Neural cell (in vitro differentiated cells): Measurements from ENCODE around the gene PSRC1. TPM values are rescaled to one million over a fixed set of nuclear protein-coding genes. Genes with fewer than 3 reads are reported as not detected.

ENCODE experiments used
- H2AFZ ChIP-seq: fragments of 200-600, 300-800 bp; sonication (generic), shearing (Covaris generic); 2 replicates; pipeline ENCODE4 v1.6.0; 2014; ENCODE audit warnings: low read depth, mild to moderate bottlenecking, antibody characterized with exemption, low read length, moderate library complexity
- H3F3A ChIP-seq: fragments of 200-600 bp; shearing (Covaris generic); 2 replicates; pipeline ENCODE4 v1.6.1; 2016; ENCODE audit warnings: mild to moderate bottlenecking, moderate library complexity, mixed read lengths, antibody characterized with exemption, low read length; ENCODE audit not compliant: insufficient read depth, poor library complexity, severe bottlenecking
- H3K27ac ChIP-seq: fragments of 200-600, 300-800 bp; sonication (generic), shearing (Covaris generic); 2 replicates; pipeline ENCODE4 v1.5.1; 2014; ENCODE audit warnings: mild to moderate bottlenecking, low read length, moderate library complexity
- H3K27me3 ChIP-seq: fragments of 300-800, 200-600 bp; sonication (generic), shearing (Covaris generic); 2 replicates; pipeline ENCODE4 v1.6.0; 2014; ENCODE audit warnings: mild to moderate bottlenecking, low read depth, low read length, moderate library complexity; ENCODE audit not compliant: insufficient read depth
- H3K36me3 ChIP-seq: fragments of 300-800, 200-600 bp; sonication (generic), shearing (Covaris generic); 2 replicates; pipeline ENCODE4 v1.5.1; 2014; ENCODE audit warnings: mild to moderate bottlenecking, antibody characterized with exemption, low read length, moderate library complexity; ENCODE audit not compliant: insufficient read depth
- H3K4me2 ChIP-seq: fragments of 300-800, 200-600 bp; sonication (generic), shearing (Covaris generic); 2 replicates; pipeline ENCODE4 v1.6.0; 2014; ENCODE audit warnings: mild to moderate bottlenecking, low read length
- H3K4me3 ChIP-seq: fragments of 300-800, 200-600 bp; sonication (generic), shearing (Covaris generic); 2 replicates; pipeline ENCODE4 v1.5.1; 2014; ENCODE audit warnings: mild to moderate bottlenecking, low read length, moderate library complexity
- H3K79me2 ChIP-seq: fragments of 200-600 bp; shearing (Covaris generic); replicated peaks from 2 replicates; pipeline ENCODE4 v1.6.0; 2014; ENCODE audit warnings: mild to moderate bottlenecking, low read length, moderate library complexity; ENCODE audit not compliant: insufficient read depth
- H3K9ac ChIP-seq: fragments of 300-800, 200-600 bp; sonication (generic), shearing (Covaris generic); 2 replicates; pipeline ENCODE4 v1.6.1; 2016; ENCODE audit warnings: mild to moderate bottlenecking, low read length, mixed read lengths
- H3K9me2 ChIP-seq: fragments of 200-600 bp; shearing (Covaris generic); 2 replicates; pipeline ENCODE4 v1.6.1; 2016; ENCODE audit warnings: mild to moderate bottlenecking, low read length, mixed read lengths; ENCODE audit not compliant: insufficient read depth
- H3K9me3 ChIP-seq: fragments of 200-600, 300-800 bp; sonication (generic), shearing (Covaris generic); 2 replicates; pipeline ENCODE4 v1.6.1; 2016; ENCODE audit warnings: mild to moderate bottlenecking, mixed run types, low read length, moderate library complexity, mixed read lengths
- H4K20me1 ChIP-seq: fragments of 200-600 bp; shearing (Covaris generic); 2 replicates; pipeline ENCODE4 v1.6.1; 2016; ENCODE audit warnings: mild to moderate bottlenecking, mixed run types; ENCODE audit not compliant: insufficient read depth
- EP300 ChIP-seq: fragments of 450-650 bp; conservative IDR thresholded peaks from 2 replicates; pipeline ENCODE4 v1.6.1; 2014; ENCODE audit warnings: antibody characterized with exemption, mild to moderate bottlenecking, moderate library complexity; ENCODE audit not compliant: poor library complexity, severe bottlenecking
- EZH2 ChIP-seq: fragments of 200-600, 300-800 bp; shearing (Covaris generic), sonication (generic); IDR thresholded peaks from 2 replicates; pipeline ENCODE4 v1.6.1; 2014; ENCODE audit warnings: antibody characterized with exemption, low read length, borderline replicate concordance, mild to moderate bottlenecking; ENCODE audit not compliant: insufficient read depth, poor library complexity, severe bottlenecking
- MXI1 ChIP-seq: fragments of 450-650 bp; conservative IDR thresholded peaks from 2 replicates; pipeline ENCODE4 v1.6.1; 2014; ENCODE audit warnings: antibody characterized with exemption, mild to moderate bottlenecking; ENCODE audit not compliant: poor library complexity, severe bottlenecking
- POLR2AphosphoS5 ChIP-seq: IDR thresholded peaks from 2 replicates; pipeline ENCODE4 v1.6.1; 2012
- RAD21 ChIP-seq: fragments of 450-650 bp; conservative IDR thresholded peaks from 2 replicates; pipeline ENCODE4 v1.6.1; 2014; ENCODE audit warnings: antibody characterized with exemption, mild to moderate bottlenecking, moderate library complexity
- SMC3 ChIP-seq: fragments of 450-650 bp; conservative IDR thresholded peaks from 2 replicates; pipeline ENCODE4 v1.6.1; 2014; ENCODE audit warnings: antibody characterized with exemption, mild to moderate bottlenecking, moderate library complexity; ENCODE audit not compliant: poor library complexity
- TAF1 ChIP-seq: IDR thresholded peaks from 2 replicates; pipeline ENCODE4 v1.6.1; 2012; ENCODE audit warnings: low read depth
- polyA plus RNA-seq: library from polyadenylated mRNA; depleted of rRNA; stranded (reverse); fragments of >200 nt; gene quantifications from 2 replicates; pipeline ENCODE4 v1.2.3, GENCODE V29; 2014
- TF ChIP-seq, protein P1 (sequence below): IDR thresholded peaks from 2 replicates; pipeline ENCODE4 v1.6.1; 2012; ENCODE audit warnings: borderline replicate concordance
- TF ChIP-seq, protein P2 (sequence below): fragments of 450-650 bp; IDR thresholded peaks from 2 replicates; pipeline ENCODE4 v1.5.1; 2014; ENCODE audit warnings: antibody characterized with exemption, mild to moderate bottlenecking, moderate library complexity; ENCODE audit not compliant: poor library complexity, severe bottlenecking

Gene PSRC1
- polyA plus RNA-seq, 1 donor from 2014 or later = 5.4 TPM

DNA sequence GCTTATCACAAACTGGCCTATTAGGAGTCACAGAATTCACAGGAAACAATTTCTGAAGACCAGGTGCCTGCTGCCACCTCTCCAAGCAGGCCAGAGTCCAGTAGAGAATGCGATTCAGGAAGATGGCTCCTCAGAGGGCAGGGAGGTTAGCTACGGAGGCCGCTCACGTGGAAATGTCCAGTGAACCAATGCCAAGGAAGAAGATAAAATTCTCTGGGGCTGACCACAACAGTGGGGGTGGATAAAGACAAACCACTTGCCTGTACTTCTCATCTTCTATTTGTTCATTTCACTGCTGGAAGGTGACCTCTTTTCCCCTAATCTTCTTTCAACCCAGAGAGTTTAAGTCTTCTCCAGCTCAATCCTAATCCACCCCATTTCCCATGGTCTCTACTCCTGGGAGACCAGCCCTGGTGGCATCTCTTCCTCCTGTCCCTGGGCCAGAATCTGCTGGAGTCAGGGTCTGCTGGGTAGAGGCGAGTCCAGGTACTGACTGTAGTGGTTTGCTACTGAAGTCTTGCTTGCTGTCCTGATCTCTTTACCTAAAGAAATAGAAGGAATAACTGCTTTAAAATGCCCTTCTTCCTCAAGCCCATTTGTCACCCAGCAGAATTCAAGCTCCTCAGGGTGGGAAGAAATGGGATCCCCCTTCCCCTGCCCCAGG is 3.2 kb downstream of the PSRC1 start:
- H4K20me1 ChIP-seq = no peaks in the 10 kb centered on the region
- H3K79me2 ChIP-seq = peaks cover 7% of the 10 kb centered on the region
- H3K4me2 ChIP-seq = no peak overlapping the region
- no peak overlapping the region for H3K4me3 ChIP-seq
- no peak for TF ChIP-seq SMC3
- TF ChIP-seq TAF1 = no peak
- TF ChIP-seq, protein P1, sequence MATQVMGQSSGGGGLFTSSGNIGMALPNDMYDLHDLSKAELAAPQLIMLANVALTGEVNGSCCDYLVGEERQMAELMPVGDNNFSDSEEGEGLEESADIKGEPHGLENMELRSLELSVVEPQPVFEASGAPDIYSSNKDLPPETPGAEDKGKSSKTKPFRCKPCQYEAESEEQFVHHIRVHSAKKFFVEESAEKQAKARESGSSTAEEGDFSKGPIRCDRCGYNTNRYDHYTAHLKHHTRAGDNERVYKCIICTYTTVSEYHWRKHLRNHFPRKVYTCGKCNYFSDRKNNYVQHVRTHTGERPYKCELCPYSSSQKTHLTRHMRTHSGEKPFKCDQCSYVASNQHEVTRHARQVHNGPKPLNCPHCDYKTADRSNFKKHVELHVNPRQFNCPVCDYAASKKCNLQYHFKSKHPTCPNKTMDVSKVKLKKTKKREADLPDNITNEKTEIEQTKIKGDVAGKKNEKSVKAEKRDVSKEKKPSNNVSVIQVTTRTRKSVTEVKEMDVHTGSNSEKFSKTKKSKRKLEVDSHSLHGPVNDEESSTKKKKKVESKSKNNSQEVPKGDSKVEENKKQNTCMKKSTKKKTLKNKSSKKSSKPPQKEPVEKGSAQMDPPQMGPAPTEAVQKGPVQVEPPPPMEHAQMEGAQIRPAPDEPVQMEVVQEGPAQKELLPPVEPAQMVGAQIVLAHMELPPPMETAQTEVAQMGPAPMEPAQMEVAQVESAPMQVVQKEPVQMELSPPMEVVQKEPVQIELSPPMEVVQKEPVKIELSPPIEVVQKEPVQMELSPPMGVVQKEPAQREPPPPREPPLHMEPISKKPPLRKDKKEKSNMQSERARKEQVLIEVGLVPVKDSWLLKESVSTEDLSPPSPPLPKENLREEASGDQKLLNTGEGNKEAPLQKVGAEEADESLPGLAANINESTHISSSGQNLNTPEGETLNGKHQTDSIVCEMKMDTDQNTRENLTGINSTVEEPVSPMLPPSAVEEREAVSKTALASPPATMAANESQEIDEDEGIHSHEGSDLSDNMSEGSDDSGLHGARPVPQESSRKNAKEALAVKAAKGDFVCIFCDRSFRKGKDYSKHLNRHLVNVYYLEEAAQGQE = no peak
- no peak for TF ChIP-seq POLR2AphosphoS5
- no peak for TF ChIP-seq RAD21
- TF ChIP-seq EZH2 = no peak
- TF ChIP-seq EP300 = no peak
- TF ChIP-seq, protein P2, sequence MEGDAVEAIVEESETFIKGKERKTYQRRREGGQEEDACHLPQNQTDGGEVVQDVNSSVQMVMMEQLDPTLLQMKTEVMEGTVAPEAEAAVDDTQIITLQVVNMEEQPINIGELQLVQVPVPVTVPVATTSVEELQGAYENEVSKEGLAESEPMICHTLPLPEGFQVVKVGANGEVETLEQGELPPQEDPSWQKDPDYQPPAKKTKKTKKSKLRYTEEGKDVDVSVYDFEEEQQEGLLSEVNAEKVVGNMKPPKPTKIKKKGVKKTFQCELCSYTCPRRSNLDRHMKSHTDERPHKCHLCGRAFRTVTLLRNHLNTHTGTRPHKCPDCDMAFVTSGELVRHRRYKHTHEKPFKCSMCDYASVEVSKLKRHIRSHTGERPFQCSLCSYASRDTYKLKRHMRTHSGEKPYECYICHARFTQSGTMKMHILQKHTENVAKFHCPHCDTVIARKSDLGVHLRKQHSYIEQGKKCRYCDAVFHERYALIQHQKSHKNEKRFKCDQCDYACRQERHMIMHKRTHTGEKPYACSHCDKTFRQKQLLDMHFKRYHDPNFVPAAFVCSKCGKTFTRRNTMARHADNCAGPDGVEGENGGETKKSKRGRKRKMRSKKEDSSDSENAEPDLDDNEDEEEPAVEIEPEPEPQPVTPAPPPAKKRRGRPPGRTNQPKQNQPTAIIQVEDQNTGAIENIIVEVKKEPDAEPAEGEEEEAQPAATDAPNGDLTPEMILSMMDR = no peak
- no peak for TF ChIP-seq MXI1
- H3K9me3 ChIP-seq = no peaks in the 10 kb centered on the region
- no peak overlapping the region for H3K27ac ChIP-seq
- no peaks in the 10 kb centered on the region for H3K9me2 ChIP-seq
- no peak overlapping the region for H3K9ac ChIP-seq
- H2AFZ ChIP-seq = no peak overlapping the region
- no peaks in the 10 kb centered on the region for H3K27me3 ChIP-seq
- no peaks in the 10 kb centered on the region for H3K36me3 ChIP-seq
- no peaks in the 10 kb centered on the region for H3F3A ChIP-seq

GRCh38 chr1:109277434-109278204 is 5.3 kb downstream of the PSRC1 start:
- Histone ChIP-seq H3K9me3 (no peaks in the 10 kb centered on the region), H3K27me3 (no peaks in the 10 kb centered on the region), H4K20me1 (no peaks in the 10 kb centered on the region), H3K4me3 (no peak overlapping the region), H3K4me2 (no peak overlapping the region), H3K36me3 (no peaks in the 10 kb centered on the region), H3F3A (no peaks in the 10 kb centered on the region), H3K9ac (peak overlapping the region; percentile 5), H3K9me2 (no peaks in the 10 kb centered on the region), H3K79me2 (peaks cover 5% of the 10 kb centered on the region), H2AFZ (no peak overlapping the region), H3K27ac (no peak overlapping the region)
- no peak for TF ChIP-seq EZH2
- TF ChIP-seq RAD21 = peak; percentile 77
- TF ChIP-seq, protein P1 = no peak
- no peak for TF ChIP-seq EP300
- no peak for TF ChIP-seq MXI1
- TF ChIP-seq, protein P2 = peak; percentile 90
- TF ChIP-seq POLR2AphosphoS5 = no peak
- peak; percentile 94 for TF ChIP-seq SMC3
